SK-N-SH treated with all-trans-retinoic acid at 6 μM for 48 hours (cell line): ENCODE measurements around the gene TAX1BP1.

Experiments used
- ATAC-seq: fragments of 200-7000 bp; cut with Tn5 transposase; 3 replicates; pipeline ENCODE4 v1.9.1; 2020; ENCODE audit warnings: mild to moderate bottlenecking, moderate library complexity
- ARNTL ChIP-seq: fragments of 450-650 bp; formaldehyde crosslinking; IDR thresholded peaks from 2 replicates; pipeline ENCODE4 v1.5.0; 2020; ENCODE audit warnings: low read depth, mild to moderate bottlenecking, moderate library complexity, borderline replicate concordance
- CSDC2 ChIP-seq: fragments of 250-450 bp; sonication (Bioruptor Pico); IDR thresholded peaks from 2 replicates; pipeline ENCODE4 v1.5.0; 2020; ENCODE audit warnings: mild to moderate bottlenecking, moderate library complexity
- CSRNP3 ChIP-seq: fragments of 250-450 bp; sonication (Bioruptor Pico); IDR thresholded peaks from 2 replicates; pipeline ENCODE4 v1.5.1; 2021; ENCODE audit warnings: mild to moderate bottlenecking, moderate library complexity
- GLIS3 ChIP-seq: fragments of 250-450 bp; sonication (Bioruptor Pico); IDR thresholded peaks from 2 replicates; pipeline ENCODE4 v1.5.0; 2020; ENCODE audit warnings: mild to moderate bottlenecking, moderate library complexity
- ISL1 ChIP-seq: fragments of 250-450 bp; sonication (Bioruptor Pico); IDR thresholded peaks from 2 replicates; pipeline ENCODE4 v2.1.2; 2022; ENCODE audit warnings: mild to moderate bottlenecking, moderate library complexity
- OSR1 ChIP-seq: fragments of 250-450 bp; sonication (Bioruptor Pico); IDR thresholded peaks from 2 replicates; pipeline ENCODE4 v1.8.0; 2022; ENCODE audit warnings: moderate library complexity, mild to moderate bottlenecking, inconsistent platforms
- PATZ1 ChIP-seq: fragments of 250-450 bp; sonication (Bioruptor Pico); IDR thresholded peaks from 2 replicates; pipeline ENCODE4 v1.8.0; 2020; ENCODE audit warnings: mild to moderate bottlenecking, moderate library complexity, borderline replicate concordance
- POU6F1 ChIP-seq: fragments of 250-450 bp; sonication (Bioruptor Pico); IDR thresholded peaks from 2 replicates; pipeline ENCODE4 v1.8.0; 2021; ENCODE audit warnings: low read depth, mild to moderate bottlenecking, moderate library complexity, borderline replicate concordance
- PPARA ChIP-seq: fragments of 250-450 bp; sonication (Bioruptor Pico); IDR thresholded peaks from 2 replicates; pipeline ENCODE4 v1.5.0; 2020; ENCODE audit warnings: mild to moderate bottlenecking, borderline replicate concordance
- RARB ChIP-seq: fragments of 250-450 bp; sonication (Bioruptor Pico); IDR thresholded peaks from 2 replicates; pipeline ENCODE4 v1.8.0; 2021; ENCODE audit warnings: mild to moderate bottlenecking, moderate library complexity
- SNAI2 ChIP-seq: fragments of 250-450 bp; sonication (Bioruptor Pico); IDR thresholded peaks from 2 replicates; pipeline ENCODE4 v1.5.0; 2020; ENCODE audit warnings: mild to moderate bottlenecking, moderate library complexity
- TCF4 ChIP-seq: fragments of 250-450 bp; sonication (Bioruptor Pico); IDR thresholded peaks from 2 replicates; pipeline ENCODE4 v1.8.0; 2021; ENCODE audit warnings: mild to moderate bottlenecking, moderate library complexity, borderline replicate concordance
- TOX ChIP-seq: fragments of 250-450 bp; sonication (Bioruptor Pico); IDR thresholded peaks from 2 replicates; pipeline ENCODE4 v1.8.0; 2021; ENCODE audit warnings: mild to moderate bottlenecking, moderate library complexity, borderline replicate concordance
- TSHZ2 ChIP-seq: fragments of 250-450 bp; sonication (Bioruptor Pico); IDR thresholded peaks from 2 replicates; pipeline ENCODE4 v1.5.0; 2020; ENCODE audit warnings: mild to moderate bottlenecking, moderate library complexity
- ZC3H10 ChIP-seq: fragments of 250-450 bp; sonication (Bioruptor Pico); IDR thresholded peaks from 2 replicates; pipeline ENCODE4 v1.5.1; 2021; ENCODE audit warnings: mild to moderate bottlenecking, moderate library complexity
- ZFP3 ChIP-seq: fragments of 250-450 bp; sonication (Bioruptor Pico); IDR thresholded peaks from 2 replicates; pipeline ENCODE4 v1.5.0; 2020; ENCODE audit warnings: mild to moderate bottlenecking, moderate library complexity
- ZFP30 ChIP-seq: fragments of 450-650 bp; formaldehyde crosslinking; IDR thresholded peaks from 2 replicates; pipeline ENCODE4 v1.5.0; 2022; ENCODE audit warnings: mild to moderate bottlenecking, moderate library complexity
- ZNF565 ChIP-seq: fragments of 450-650 bp; formaldehyde crosslinking; conservative IDR thresholded peaks from 2 replicates; pipeline ENCODE4 v1.5.0; 2020; ENCODE audit warnings: low read depth, mild to moderate bottlenecking, moderate library complexity
- ZNF70 ChIP-seq: fragments of 450-650 bp; formaldehyde crosslinking; IDR thresholded peaks from 2 replicates; pipeline ENCODE4 v1.5.0; 2020; ENCODE audit warnings: mild to moderate bottlenecking, moderate library complexity
- ZNF8 ChIP-seq: fragments of 450-650 bp; formaldehyde crosslinking; IDR thresholded peaks from 2 replicates; pipeline ENCODE4 v1.5.0; 2020; ENCODE audit warnings: mild to moderate bottlenecking, moderate library complexity

Gene TAX1BP1

GRCh38 chr7:27826357-27826756 lies 86.4 kb downstream of the TAX1BP1 start:
- ATAC-seq = no peak; the same call in 2 of the 3 replicates
- TF ChIP-seq ZNF8 (CRISPR knock-in tag) (no peak), TOX (no peak), ISL1 (CRISPR knock-in tag) (no peak), RARB (CRISPR knock-in tag) (no peak), ZFP3 (CRISPR knock-in tag) (no peak), ZNF565 (CRISPR knock-in tag) (no peak), TCF4 (no peak), SNAI2 (CRISPR knock-in tag) (no peak), OSR1 (no peak), PPARA (no peak), POU6F1 (CRISPR knock-in tag) (no peak), CSRNP3 (CRISPR knock-in tag) (no peak), ZFP30 (no peak), ARNTL (CRISPR knock-in tag) (no peak), ZC3H10 (CRISPR knock-in tag) (no peak), CSDC2 (CRISPR knock-in tag) (no peak), PATZ1 (CRISPR knock-in tag) (no peak), ZNF70 (CRISPR knock-in tag) (no peak), GLIS3 (no peak), TSHZ2 (no peak)
- TF ChIP-seq, all 23 proteins: peak for 0

- TF ChIP-seq OSR1 (no peak), CSDC2 (CRISPR knock-in tag) (no peak), TSHZ2 (no peak), ZFP3 (CRISPR knock-in tag) (no peak), ZNF8 (CRISPR knock-in tag) (no peak), ZNF565 (CRISPR knock-in tag) (no peak), TOX (no peak), ZC3H10 (CRISPR knock-in tag) (no peak), SNAI2 (CRISPR knock-in tag) (no peak), ZFP30 (no peak)
- no peak for ATAC-seq
These were observed 94.4 kb downstream of the TAX1BP1 start for GRCh38 chr7:27834179-27834921.
